ENCODE measurements around the gene ARID1B.

ARID1B gene

GRCh38 chr6:156773476-156773875 lies 3.7 kb upstream of the ARID1B start:
- POLR2A ChIA-PET = no interaction called here
- CTCF ChIA-PET = no interaction called here
- no peak for TF ChIP-seq CTCF (IDR thresholded peaks at IDR 0.05; ENCODE audit: control extremely low read depth, extremely low read depth, low read depth, missing control alignments)
- DNase-seq (ENCODE audit: extremely low spot score) = no peak

- TF ChIP-seq CTCF (IDR thresholded peaks at IDR 0.05; ENCODE audit: control extremely low read depth, extremely low read depth, low read depth, missing control alignments) = no peak
- ChIA-PET POLR2A (no interaction called here), CTCF (no interaction called here)
- DNase-seq (ENCODE audit: extremely low spot score) = no peak
These were observed 3.0 kb upstream of the ARID1B start for GRCh38 chr6:156773935-156774852.

- CTCF ChIA-PET = no interaction called here
- POLR2A ChIA-PET = no interaction called here
- DNase-seq (ENCODE audit: extremely low spot score) = no peak
- no peak for TF ChIP-seq CTCF (IDR thresholded peaks at IDR 0.05; ENCODE audit: control extremely low read depth, extremely low read depth, low read depth, missing control alignments)
These were observed 2.2 kb upstream of the ARID1B start for GRCh38 chr6:156774863-156775405.

- TF ChIP-seq CTCF (IDR thresholded peaks at IDR 0.05; ENCODE audit: control extremely low read depth, extremely low read depth, low read depth, missing control alignments) = no peak
- ChIA-PET POLR2A (interaction anchor here (1.8 kb wide), 1 partner anchor 55 kb away, joined by 5 read pairs; no protein-coding TSS in a partner anchor), CTCF (no interaction called here)
- no peak for DNase-seq (ENCODE audit: extremely low spot score)
These were observed 1.5 kb upstream of the ARID1B start for GRCh38 chr6:156775717-156776116.

GRCh38 chr6:156776470-156776839 lies 723 bp upstream of the ARID1B start:
- ChIA-PET CTCF (no interaction called here), POLR2A (interaction anchor here (1.8 kb wide), 1 partner anchor 56 kb away, joined by 5 read pairs; no protein-coding TSS in a partner anchor)
- no peak for TF ChIP-seq CTCF (IDR thresholded peaks at IDR 0.05; ENCODE audit: control extremely low read depth, extremely low read depth, low read depth, missing control alignments)
- no peak for DNase-seq (ENCODE audit: extremely low spot score)

GRCh38 chr6:156777577-156778453 lies 637 bp downstream of the ARID1B start:
- DNase-seq (ENCODE audit: extremely low spot score) = peak; percentile 58
- POLR2A ChIA-PET = interaction anchor here (1.8 kb wide), 1 partner anchor 57 kb away, joined by 5 read pairs; no protein-coding TSS in a partner anchor
- CTCF ChIA-PET = interaction anchor here (1.3 kb wide), 1 partner anchor 9 kb away, joined by 4 read pairs; no protein-coding TSS in a partner anchor
- no peak for TF ChIP-seq CTCF (IDR thresholded peaks at IDR 0.05; ENCODE audit: control extremely low read depth, extremely low read depth, low read depth, missing control alignments)

All from GM10248 (cell line).